Spleen (tissue), 7 donors: ENCODE data around the gene XRCC4.

Experiments used
- CTCF ChIP-seq, 11 experiments: fragments of 200-600 bp in 7 of 11; fragments of 450-650 bp in 4 of 11; sonication (generic) in 4 of 11; IDR thresholded peaks in 8 of 11; conservative IDR thresholded peaks in 3 of 11; 1 replicate in 7 of 11; 2 replicates in 4 of 11; pipeline versions ENCODE4 v1.4.0 to v1.8.0; 2016 to 2021; ENCODE audit warnings: antibody characterized with exemption in 11 of 11, inconsistent platforms in 4 of 11, mild to moderate bottlenecking in 1 of 11
- POLR2A ChIP-seq, 3 donors: fragments of 450-650 bp; IDR thresholded peaks; one replicate each; pipeline ENCODE4 v1.5.1; 2017; ENCODE audit warnings: antibody characterized with exemption in 3 of 3, mild to moderate bottlenecking in 1 of 3
- POLR2AphosphoS5 ChIP-seq, 3 donors: sonication (generic); formaldehyde crosslinking; IDR thresholded peaks; one replicate each; pipeline ENCODE4 v1.5.1; 2017; ENCODE audit warnings: antibody characterized with exemption in 3 of 3
- donor health status: DM: no; HTN: no; CAD: no; lungs with moderate emphysema.
- donor health status: DM: no; HTN: no; CAD: no.
- donor health status: DM: no; HTN: no; CAD: no.

GRCh38 chr5:83255268-83255667 is 177.9 kb downstream of the XRCC4 start:
- TF ChIP-seq CTCF (IDR thresholded peaks at IDR 0.05 in 8 of 11, conservative IDR thresholded peaks at IDR 0.05 in 3 of 11) (no peak), POLR2AphosphoS5 (IDR thresholded peaks at IDR 0.05) (no peak), POLR2A (IDR thresholded peaks at IDR 0.05) (no peak)
